GM21360 (cell line): ENCODE measurements around the gene IL1RAPL2.

Experiments
- ATAC-seq: cut with Tn5 transposase; IDR thresholded peaks from one replicate; pipeline ENCODE4 v1.9.1; 2021; ENCODE audit warnings: mild to moderate bottlenecking, moderate library complexity; ENCODE audit not compliant: unreplicated experiment

IL1RAPL2 gene

DNA sequence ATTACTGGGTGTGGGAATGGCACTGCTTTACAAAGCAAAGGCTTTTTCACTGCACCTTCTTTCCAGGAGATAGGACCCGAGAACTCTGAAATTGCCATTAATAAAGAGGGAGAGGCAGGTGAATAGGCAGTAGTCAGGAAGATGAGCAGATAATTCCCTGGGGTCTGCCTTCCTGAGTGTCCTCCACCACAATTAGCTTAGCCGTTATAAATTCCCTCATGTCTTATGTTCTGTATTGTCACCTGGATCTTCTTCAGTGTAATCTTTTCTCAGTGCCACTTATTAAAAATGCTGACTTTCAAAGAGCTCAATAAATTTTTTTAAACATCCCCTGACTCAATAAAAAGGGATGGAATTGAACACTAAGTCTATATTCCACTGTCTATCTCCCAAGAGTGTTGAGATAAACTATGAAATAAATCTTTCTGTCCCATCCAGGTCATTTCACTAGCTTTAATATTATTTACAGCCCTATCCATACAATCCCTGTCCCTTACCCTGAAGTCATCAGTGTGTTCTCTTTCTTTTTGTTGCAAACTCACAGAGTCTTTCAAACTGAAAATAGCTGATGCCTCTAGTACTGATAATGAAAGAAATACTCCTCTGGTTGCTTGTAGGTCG lies 984.2 kb downstream of the IL1RAPL2 start:
- ATAC-seq: no peak

DNA sequence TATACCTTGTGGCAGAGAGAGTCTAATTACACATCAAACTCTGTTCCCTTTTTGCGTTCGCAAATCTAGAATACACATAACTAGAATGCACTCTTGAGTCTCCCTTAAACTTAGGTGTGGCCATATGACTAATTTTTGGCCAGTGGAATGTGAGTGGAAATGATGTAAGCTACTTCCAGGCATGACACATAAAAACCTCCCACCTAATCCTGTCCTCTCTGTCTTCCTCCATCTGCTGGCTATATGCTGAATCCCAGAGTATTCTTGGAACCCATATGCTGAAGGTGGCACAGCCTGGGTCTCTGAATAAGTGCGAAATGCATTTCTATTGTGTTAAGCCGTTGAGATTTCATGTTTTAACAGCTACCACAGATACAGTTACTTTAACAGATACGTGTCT lies 986.4 kb downstream of the IL1RAPL2 start:
- ATAC-seq: no peak

DNA sequence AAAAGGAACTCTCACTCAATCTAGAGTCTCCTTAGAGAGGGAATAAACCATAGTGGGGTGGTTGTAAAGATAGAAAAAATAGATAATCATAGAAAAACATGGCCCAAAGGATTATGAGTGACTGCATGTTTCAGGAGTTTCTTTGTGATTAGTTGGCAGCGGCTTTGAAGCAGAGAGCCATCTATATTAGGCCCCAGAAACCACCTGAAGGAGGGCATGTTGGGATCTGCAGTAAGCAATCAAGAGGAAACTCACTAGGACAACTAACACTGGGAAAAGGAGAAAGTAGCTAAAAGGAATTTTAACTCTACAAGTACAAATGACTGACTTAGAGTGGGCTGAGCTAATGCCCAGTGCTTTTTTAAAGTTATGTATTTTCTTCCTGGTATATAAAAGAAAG lies 987.1 kb downstream of the IL1RAPL2 start:
- ATAC-seq: no peak

DNA sequence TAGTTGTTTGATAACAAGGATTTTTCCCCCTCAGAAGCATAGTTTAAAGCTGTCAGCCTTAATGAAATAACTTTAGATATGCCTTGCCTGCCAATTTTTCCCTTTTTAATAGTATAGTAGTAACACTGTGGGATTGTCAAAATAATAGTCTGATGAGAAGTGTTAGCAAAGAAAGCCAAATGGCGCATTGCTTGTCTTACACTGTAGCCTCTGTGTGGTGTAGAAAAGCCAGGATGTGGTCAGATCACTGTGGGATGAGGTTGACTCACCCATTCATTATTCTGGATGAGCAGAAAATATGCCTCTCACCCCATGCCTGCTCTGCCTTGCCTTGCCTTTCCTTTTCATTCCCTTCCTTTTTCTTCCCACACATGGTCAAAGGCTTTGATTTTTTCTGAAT lies 998.5 kb downstream of the IL1RAPL2 start:
- ATAC-seq: no peak

DNA sequence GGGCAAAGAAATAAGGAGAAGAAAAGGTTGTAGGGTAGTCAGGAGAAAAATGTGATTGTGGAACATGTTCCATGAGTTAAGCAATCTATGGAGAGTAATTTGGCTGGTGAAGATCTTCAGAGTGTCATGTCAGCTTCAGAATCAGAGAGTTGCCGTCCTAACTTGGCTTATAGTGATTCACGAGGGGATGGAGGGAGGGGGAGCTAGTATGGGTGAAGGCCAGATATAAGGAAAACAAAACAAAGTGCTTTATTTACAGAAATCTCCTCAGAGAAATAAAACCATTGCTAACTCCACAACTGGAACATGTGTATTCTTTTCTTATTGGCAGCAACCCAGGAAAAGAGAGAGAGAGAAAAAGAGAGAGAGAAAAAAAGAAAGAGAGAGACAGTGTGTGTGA lies 999.9 kb downstream of the IL1RAPL2 start:
- no peak for ATAC-seq

DNA sequence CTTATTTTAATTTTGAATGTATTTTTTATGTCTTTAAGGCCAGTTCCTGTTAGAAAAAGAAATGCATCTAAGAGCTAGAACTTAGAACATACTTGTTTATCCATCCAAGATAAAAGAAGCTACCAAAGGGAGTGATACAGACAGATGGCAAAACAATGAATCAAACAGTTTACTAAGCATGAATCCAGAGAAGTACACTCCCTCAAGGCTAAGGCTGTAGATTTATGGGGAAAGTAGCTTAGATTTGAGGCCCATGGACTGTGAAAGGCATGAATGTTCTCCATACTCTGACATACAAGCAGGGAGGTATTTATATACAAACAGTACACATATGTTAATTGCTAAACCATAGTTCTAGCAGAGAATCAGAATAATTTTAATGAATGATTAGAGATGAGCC lies 1001.1 kb downstream of the IL1RAPL2 start:
- no peak for ATAC-seq

DNA sequence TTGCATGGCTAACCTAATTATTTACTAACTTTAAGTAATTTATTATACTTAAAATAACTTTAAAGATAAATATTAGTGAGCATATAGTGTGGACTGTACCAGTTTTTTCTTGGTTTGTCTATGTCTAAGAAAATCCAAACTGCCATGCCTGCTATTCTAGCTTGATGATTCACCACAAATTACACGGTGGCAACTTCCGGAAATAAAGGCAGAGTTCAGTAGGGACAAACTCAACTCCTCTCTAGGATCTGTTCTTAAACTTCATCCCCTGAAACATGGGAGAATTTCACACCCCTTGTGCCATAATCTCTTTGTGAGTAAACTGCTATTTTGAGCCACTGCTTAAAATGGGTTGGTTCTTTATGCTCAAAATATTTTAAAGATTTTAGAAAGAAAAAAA lies 1042.7 kb downstream of the IL1RAPL2 start:
- no peak for ATAC-seq

DNA sequence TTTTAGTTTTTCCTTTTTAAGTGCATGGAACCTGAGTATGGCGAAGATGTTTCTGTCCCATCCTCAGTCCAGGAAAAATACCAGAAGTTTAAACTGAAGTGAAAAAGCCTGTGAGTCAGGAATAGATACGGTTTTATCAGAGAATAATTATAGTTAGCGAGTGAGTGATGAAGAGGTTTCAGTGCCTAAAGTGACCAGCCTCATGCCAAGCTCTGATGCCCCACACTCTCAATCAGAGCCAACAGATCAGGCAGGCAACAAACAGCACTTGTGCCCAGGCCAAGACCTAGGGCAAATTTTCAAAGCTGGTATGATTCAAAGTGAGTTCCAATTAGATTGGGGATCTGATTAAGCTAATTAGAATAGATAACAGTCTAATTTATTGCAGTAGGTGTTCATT lies 1043.5 kb downstream of the IL1RAPL2 start:
- no peak for ATAC-seq

DNA sequence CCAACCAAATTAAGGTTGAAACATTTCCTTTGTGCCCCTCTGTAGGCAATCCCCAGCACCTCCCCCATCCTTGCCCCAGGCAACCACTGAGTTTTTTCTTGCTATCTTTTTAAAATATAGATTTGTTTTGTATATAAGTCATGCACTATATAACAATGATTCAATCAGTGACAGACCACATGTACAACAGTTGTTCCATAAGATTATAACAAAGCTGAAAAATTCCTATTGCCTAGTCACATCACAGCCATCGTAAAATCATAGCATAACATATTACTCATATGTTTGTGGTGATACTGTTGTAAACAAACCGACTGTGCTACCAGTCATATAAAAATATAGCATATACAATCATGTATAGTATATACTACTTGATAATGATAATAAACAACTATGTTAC lies 1044.4 kb downstream of the IL1RAPL2 start:
- ATAC-seq: no peak

DNA sequence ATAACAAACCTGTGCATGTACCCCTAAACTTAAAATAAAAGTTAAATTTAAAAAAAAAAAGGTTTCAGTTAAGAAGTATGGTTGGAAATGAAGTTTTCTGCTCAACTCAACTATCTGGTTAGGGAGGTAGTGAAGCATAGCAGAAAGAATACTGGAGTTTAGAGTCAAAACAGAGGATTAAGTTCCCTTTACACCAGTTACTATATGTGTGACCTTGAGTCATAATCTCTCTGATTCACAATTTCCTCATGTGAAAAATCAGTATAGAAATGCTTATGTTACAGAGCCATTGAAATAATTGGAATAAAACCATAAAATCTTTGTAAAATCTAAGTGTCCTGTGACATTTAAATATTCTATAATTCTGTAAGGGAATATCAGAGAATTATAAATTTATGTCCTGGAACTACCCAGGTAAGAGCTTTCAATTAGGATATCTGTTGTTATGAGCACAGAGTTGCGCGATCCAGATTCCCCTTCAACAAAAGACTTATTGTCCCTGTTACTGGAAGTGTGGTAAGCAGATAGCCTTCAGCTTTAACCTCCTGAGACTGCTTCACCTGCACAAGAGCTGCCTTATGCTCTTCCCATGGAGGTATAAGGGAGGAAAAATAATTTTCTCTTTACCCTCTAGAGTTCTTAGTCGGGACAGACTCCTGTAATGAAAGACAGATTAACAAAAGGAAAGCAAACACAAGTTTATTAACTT lies 1052.5 kb downstream of the IL1RAPL2 start:
- ATAC-seq: no peak

DNA sequence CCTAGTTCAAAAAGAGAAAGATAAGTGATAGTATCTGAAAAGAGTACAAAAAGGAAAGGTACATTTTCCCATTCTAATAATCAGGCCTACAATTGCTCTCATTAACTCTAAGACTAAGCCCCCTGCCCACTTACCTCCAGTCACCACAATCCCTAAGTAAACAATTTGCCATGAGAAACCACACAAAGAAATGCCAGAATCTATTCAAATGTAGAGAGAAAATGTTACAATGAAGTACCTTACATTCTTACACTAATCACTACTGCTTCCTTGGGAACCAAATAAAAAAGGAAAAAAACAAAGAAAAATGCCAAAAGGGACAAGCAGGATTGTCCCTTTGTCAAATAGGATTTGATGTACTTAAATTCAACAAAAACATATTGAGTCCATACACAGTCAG lies 1068.2 kb downstream of the IL1RAPL2 start:
- no peak for ATAC-seq

DNA sequence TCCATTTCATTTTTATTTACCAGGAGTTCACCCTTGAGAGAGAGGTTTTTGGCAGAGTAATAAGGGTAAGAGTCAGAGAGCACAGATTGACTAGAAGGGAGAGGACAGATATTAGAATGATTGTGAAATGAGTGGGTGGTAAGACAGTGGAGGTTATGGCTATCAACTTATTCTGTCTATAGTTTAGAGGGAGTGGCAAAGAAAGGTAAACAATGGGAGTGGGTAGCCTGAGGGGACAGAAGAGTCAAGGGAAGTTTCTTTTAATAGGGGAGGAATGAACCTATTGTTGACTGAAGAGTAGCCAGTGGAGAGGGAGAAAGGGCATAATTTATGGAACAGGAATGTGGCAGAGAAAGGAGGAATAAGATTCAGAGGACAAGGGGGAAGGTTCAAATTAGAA lies 1069.8 kb downstream of the IL1RAPL2 start:
- ATAC-seq: no peak

DNA sequence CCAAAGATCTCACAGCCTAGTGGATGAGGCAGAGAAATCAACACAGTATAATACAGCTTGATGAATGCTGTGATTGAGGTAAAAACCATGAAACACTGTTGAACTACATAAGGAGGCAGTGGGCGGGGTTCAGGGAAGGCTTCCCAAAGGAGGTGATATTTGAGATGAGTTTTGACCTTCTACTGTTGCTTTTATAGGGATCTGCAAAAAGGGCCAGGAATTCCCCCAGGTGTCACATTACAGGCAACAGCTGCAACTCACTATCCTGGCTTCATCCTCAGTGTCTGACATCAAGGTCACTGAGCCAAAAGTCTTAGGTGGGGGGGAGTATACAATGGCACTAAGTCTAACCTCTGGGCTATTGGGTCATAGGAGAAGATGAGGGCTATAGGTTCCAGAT lies 1070.7 kb downstream of the IL1RAPL2 start:
- no peak for ATAC-seq

DNA sequence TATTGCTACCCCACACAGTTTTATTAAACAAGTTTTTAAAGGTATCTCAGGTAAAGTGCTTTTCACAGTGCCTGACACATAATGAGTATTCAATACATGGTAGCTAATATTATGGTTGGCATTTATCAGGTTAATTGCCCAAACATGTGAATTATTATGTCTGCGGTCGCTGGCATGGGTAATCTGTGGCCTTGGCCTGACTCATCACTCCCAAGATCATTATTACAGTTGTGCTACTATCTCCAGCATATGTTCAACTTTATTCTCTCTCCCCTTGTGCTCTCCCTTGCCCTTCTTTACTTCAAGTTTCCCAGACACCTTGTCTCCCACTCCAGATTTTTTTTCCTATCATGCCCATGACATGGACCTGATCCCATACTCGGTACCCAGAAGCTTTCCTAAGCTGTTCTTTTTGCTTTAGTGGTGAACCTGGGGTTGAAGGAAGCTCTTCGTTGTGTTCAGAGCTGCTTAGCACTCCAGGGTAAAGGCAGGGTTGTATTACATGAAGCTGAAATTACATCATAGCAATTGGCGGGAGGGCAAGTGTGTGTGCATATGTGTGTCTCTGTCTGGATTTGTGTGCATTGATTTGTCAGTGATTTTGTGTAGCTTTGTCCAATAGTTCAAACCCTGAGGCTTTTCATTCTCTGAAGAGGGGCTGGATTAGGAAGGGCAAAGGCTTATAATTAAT lies 1079.8 kb downstream of the IL1RAPL2 start:
- no peak for ATAC-seq

DNA sequence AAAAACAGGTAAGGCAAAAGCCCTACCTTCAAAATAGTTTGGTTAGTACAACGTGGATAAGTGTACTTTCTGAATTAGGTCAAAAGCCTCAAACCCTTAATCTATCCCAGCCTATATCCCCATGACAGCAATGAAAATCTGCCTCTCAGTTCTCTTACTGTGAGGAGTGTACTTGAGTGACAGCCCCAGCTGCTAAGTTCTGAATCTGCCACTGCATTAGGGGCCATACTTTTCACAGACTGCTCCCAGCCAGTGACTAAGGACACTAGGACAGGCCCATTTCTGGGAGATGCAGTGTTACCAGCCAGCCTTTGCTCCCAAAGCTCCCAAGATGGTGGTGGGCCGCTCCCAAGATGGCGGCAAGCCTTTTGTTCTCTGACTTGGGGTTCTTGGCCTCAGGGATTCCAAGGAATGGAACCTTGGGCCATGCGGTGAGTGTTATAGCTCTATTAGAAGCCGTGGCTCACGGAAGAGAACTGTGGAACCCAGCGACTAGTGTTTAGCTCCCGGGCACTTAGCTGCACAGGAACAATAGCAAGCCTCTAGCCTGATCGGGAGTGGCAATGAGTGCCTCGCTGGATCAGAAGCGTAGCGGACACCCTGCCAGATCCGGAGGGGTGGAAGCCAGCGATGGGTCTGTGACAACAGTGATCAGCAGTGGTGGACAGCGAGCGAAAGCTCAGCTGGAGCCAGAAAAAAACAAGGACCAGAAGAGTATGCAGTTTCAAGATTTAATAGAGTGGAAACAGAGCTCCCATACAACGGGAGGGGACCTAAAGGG lies 1080.8 kb downstream of the IL1RAPL2 start:
- ATAC-seq: no peak

DNA sequence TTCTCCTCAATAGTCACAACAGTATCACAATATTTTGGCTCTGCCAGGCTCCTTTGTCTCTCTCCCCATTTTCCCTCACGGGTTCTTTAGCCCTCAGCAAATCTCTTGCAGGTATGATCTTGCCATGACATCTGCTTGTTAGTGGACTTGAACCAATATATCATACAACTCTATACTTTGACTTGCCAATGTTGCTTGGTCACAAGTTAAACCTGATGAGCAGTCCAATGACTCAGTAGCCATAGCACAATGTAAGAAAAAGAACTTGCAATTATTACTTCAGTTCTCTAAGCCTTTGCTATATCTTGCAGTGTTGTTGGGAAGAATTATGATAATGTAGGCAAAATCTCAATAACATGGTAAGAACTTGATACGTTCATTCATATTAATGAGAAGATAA lies 1081.8 kb downstream of the IL1RAPL2 start:
- no peak for ATAC-seq

DNA sequence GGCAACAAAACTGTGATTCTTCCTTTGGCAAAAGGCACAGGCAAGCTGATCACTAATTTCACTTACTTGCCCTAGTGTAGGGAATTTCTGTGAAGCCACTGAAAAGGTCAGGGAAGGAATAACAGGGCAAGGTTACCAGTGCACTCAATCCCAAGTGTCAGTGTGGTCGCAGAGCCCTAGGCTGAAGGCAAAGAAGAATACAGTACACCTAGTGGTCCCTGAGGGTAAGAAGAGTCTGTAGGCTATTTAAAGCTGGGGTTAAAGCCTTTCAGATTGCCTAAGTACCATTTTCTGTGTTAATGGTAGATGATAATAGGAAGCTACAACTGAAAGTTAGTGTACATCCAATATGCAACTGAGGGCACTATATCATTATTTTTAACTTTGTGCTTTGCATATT lies 1082.7 kb downstream of the IL1RAPL2 start:
- ATAC-seq: no peak

DNA sequence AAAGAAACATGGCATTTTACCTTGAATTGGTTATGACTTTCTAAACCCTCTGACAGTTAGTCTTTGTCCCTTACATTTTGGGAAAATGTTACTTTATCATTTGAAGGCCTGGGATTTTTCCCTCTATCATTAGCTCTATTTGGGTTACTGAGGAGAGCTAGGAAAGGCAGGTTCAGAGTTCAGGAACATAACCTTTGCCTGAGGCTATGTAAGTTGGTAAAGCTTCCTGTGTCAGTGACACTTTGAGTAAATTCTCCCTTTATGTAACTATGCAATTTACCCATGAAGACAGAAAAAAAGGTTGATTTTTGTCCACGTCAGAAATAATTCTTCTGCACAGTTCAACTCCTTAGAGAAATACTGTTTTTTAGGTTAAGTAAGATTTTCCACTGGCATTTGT lies 1084.6 kb downstream of the IL1RAPL2 start:
- no peak for ATAC-seq

DNA sequence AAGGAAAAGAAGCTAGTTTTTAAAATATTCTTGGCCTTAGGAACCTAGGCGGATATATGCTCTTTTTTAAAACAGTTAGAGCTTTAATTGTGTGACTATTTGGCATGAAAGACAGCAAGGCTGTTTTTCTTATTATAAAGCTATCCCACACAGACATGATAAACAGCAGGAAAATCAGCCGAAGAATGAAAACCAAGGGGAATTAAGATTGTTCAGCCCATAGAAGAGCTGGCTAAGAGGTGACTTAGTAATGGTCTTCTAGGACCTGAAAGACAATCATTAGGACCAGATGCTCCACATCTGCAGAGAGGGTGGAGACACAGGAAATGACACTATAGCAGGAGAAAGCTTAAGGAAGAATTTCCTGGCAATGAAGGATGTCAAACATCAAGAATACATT lies 1085.0 kb downstream of the IL1RAPL2 start:
- ATAC-seq: no peak

DNA sequence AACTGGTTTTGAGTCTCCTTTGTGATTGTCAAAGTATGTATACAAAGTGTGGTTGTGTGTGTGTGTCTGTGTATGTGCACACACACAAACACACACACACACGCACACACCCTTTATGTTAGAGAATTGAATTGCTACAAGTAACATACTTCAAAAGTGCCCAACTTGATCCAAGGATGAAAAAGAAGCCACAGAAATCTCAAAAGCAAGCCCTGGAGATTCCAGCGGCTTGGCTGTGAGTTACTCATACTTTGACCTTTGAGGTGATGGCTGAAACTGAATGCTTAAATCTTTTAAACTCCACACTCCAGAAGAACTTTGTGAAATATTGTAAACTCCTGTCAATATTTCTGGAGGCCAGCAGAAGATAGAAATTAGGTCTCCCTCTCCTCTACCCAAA lies 1087.9 kb downstream of the IL1RAPL2 start:
- no peak for ATAC-seq

DNA sequence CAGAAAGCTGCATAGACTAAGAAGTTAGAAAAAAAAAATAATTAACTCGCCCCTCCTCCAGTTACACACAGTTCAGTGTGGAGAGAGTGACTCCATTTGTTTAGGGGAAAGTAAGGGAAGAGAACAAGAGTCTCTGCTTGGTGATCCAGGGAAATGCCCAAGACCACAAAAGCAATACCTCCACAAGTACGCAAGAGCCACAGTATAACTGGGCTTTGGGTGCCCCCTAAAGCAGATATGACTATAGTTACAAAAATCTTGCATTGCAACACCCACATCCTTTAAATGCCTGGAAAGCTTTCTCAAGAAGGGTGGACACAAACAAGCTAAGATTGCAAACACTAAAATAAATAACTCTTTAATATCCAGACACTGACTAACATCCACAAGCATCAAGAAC lies 1092.1 kb downstream of the IL1RAPL2 start:
- no peak for ATAC-seq

DNA sequence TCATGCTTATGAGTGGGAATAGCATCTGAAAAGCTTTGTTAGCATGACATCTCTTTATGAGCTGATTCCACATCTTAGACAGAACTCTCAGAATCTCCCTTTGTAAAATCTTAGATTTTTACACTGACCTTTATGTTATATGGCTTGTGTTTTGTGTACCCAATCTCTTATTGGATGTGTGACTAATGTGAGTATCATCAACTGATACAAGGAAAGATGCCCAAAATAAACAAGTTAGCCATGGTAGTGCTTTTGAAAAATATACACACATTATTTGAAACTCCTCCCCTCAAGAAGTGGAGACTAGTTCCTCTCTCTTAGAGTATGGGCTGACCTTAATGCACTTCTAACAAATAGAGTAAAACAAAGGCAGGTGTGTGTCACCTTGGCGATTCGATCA lies 1096.2 kb downstream of the IL1RAPL2 start:
- no peak for ATAC-seq
